ENCODE measurements around the gene LPCAT3. TPM values are rescaled to one million over a fixed set of nuclear protein-coding genes. Genes with fewer than 3 reads are reported as not detected.
"Not testable (repeated sequence)": the region's sequence is repeated elsewhere in the genome, so short reads cannot be mapped to it uniquely, and the experiment has no call there.

LPCAT3 gene
- total RNA-seq (2014; rRNA removed) = 14.6 and 20.4 TPM in 2 replicates
- 17.2 TPM for polyA plus RNA-seq (2012)

- peak; percentile 92 for DNase-seq (ENCODE audit: low read depth)
Observed at GRCh38 chr12:7018350-7019042, at the start of gene LPCAT3. Gene LPCAT3, minus strand, starts transcription at chr12:7018476. Its CDS starts 52 bp downstream, at chr12:7018424.

- DNase-seq (ENCODE audit: low read depth) = no peak
Observed at GRCh38 chr12:7067096-7067495, 48.8 kb upstream of the LPCAT3 start.

GRCh38 chr12:7066596-7066995 is 48.3 kb upstream of the LPCAT3 start:
- no peak for DNase-seq (ENCODE audit: low read depth)

- DNase-seq (ENCODE audit: low read depth) = no peak
Observed at GRCh38 chr12:7065073-7065623, 46.9 kb upstream of the LPCAT3 start.

- DNase-seq (ENCODE audit: low read depth) = no peak
Observed at GRCh38 chr12:7064516-7064915, 46.2 kb upstream of the LPCAT3 start.

GRCh38 chr12:7061596-7061995 is 43.3 kb upstream of the LPCAT3 start:
- no peak for DNase-seq (ENCODE audit: low read depth)

- no peak for DNase-seq (ENCODE audit: low read depth)
Observed at GRCh38 chr12:7061138-7061537, 42.9 kb upstream of the LPCAT3 start.

- peak; percentile 96 for DNase-seq (ENCODE audit: low read depth)
Observed at GRCh38 chr12:7060353-7060954, 42.2 kb upstream of the LPCAT3 start, which contains the start of gene C1S. Gene C1S, plus strand, starts transcription at chr12:7060718. Its CDS starts 1,195 bp downstream, at chr12:7061913.

GRCh38 chr12:7059780-7060179 is 41.5 kb upstream of the LPCAT3 start:
- no peak for DNase-seq (ENCODE audit: low read depth)

GRCh38 chr12:7058850-7059395 is 40.6 kb upstream of the LPCAT3 start:
- DNase-seq (ENCODE audit: low read depth) = no peak

GRCh38 chr12:7058163-7058845 is 40.0 kb upstream of the LPCAT3 start:
- DNase-seq (ENCODE audit: low read depth) = no peak

GRCh38 chr12:7055736-7056135 is 37.5 kb upstream of the LPCAT3 start:
- DNase-seq (ENCODE audit: low read depth) = not testable (repeated sequence)

- no peak for DNase-seq (ENCODE audit: low read depth)
Observed at GRCh38 chr12:7054925-7055324, 36.6 kb upstream of the LPCAT3 start.

GRCh38 chr12:7049973-7050372 is 31.7 kb upstream of the LPCAT3 start:
- not testable (repeated sequence) for DNase-seq (ENCODE audit: low read depth)

GRCh38 chr12:7049445-7049951 is 31.2 kb upstream of the LPCAT3 start:
- DNase-seq (ENCODE audit: low read depth) = not testable (repeated sequence)

GRCh38 chr12:7047306-7047705 is 29.0 kb upstream of the LPCAT3 start:
- DNase-seq (ENCODE audit: low read depth) = no peak

GRCh38 chr12:7046383-7047105 is 28.3 kb upstream of the LPCAT3 start:
- no peak for DNase-seq (ENCODE audit: low read depth)

GRCh38 chr12:7045913-7046312 is 27.6 kb upstream of the LPCAT3 start:
- no peak for DNase-seq (ENCODE audit: low read depth)

GRCh38 chr12:7042842-7043241 is 24.6 kb upstream of the LPCAT3 start:
- DNase-seq (ENCODE audit: low read depth) = peak; percentile 53

GRCh38 chr12:7039403-7039802 is 21.1 kb upstream of the LPCAT3 start:
- DNase-seq (ENCODE audit: low read depth) = no peak

- no peak for DNase-seq (ENCODE audit: low read depth)
Observed at GRCh38 chr12:7038591-7038990, 20.3 kb upstream of the LPCAT3 start.
